RPMI8226 (cell line): ENCODE data around the gene PRTFDC1.
"Not testable (repeated sequence)": the region's sequence is repeated elsewhere in the genome, so short reads cannot be mapped to it uniquely, and the experiment has no call there.

Source experiments
- DNase-seq: peaks from one replicate; pipeline ENCODE4 v3.0.0-alpha.2; 2015

Gene PRTFDC1

GRCh38 chr10:24963521-24964041 is 11.2 kb upstream of the PRTFDC1 start:
- no peak for DNase-seq

GRCh38 chr10:24962995-24963394 is 10.6 kb upstream of the PRTFDC1 start:
- DNase-seq, result no peak

- no peak for DNase-seq
Observed at GRCh38 chr10:24961582-24961981, 9.2 kb upstream of the PRTFDC1 start.

- no peak for DNase-seq
Observed at GRCh38 chr10:24959382-24959730, 7.0 kb upstream of the PRTFDC1 start.

- DNase-seq, result no peak
Observed at GRCh38 chr10:24958721-24959381, 6.4 kb upstream of the PRTFDC1 start.

GRCh38 chr10:24958091-24958720 is 5.8 kb upstream of the PRTFDC1 start:
- no peak for DNase-seq

GRCh38 chr10:24957624-24958051 is 5.2 kb upstream of the PRTFDC1 start:
- not testable (repeated sequence) for DNase-seq

- DNase-seq, result no peak
Observed at GRCh38 chr10:24953675-24954074, 1.3 kb upstream of the PRTFDC1 start.

- DNase-seq, result no peak
Observed at GRCh38 chr10:24952707-24953645, 570 bp upstream of the PRTFDC1 start.

GRCh38 chr10:24951201-24952142 is 934 bp downstream of the PRTFDC1 start:
- DNase-seq, result no peak

- DNase-seq, result no peak
Observed at GRCh38 chr10:24950439-24950838, 2.0 kb downstream of the PRTFDC1 start.

- no peak for DNase-seq
Observed at GRCh38 chr10:24949616-24950015, 2.8 kb downstream of the PRTFDC1 start.

GRCh38 chr10:24947304-24948097 is 4.9 kb downstream of the PRTFDC1 start:
- DNase-seq, result no peak

- no peak for DNase-seq
Observed at GRCh38 chr10:24944512-24945255, 7.7 kb downstream of the PRTFDC1 start.

- no peak for DNase-seq
Observed at GRCh38 chr10:24938525-24938924, 13.9 kb downstream of the PRTFDC1 start.

- DNase-seq, result no peak
Observed at GRCh38 chr10:24938076-24938475, 14.3 kb downstream of the PRTFDC1 start.

GRCh38 chr10:24935504-24936292 is 16.7 kb downstream of the PRTFDC1 start:
- DNase-seq, result no peak

GRCh38 chr10:24931236-24931635 is 21.2 kb downstream of the PRTFDC1 start:
- DNase-seq, result no peak

GRCh38 chr10:24930427-24930826 is 22.0 kb downstream of the PRTFDC1 start:
- no peak for DNase-seq

- no peak for DNase-seq
Observed at GRCh38 chr10:24929904-24930303, 22.5 kb downstream of the PRTFDC1 start.
